Activated naive CD4-positive, alpha-beta T cell treated with anti-CD3 and anti-CD28 coated beads, Interleukin-2, amount 50 U/mL, for 72 hours (primary cell): ENCODE measurements around the gene MYB. TPM values are rescaled to one million over a fixed set of nuclear protein-coding genes. Genes with fewer than 3 reads are reported as not detected.

ENCODE experiments used
- ATAC-seq, 2 donors: fragments of 150-1000 bp; cut with Tn5 transposase; 2 replicates each; pipeline ENCODE4 v1.10.0; 2021; ENCODE audit warnings: mild to moderate bottlenecking in 2 of 2, moderate library complexity in 2 of 2
- DNase-seq, 2 donors: peaks; one replicate each; pipeline ENCODE4 v3.0.0; 2021 to 2022; ENCODE audit warnings: low spot score in 2 of 2
- H3K27ac Mint-ChIP-seq, 2 donors: one replicate each; pipeline ENCODE4 v1.8.0; 2022; ENCODE audit warnings: mild to moderate bottlenecking in 2 of 2, mixed read lengths in 2 of 2
- H3K36me3 Mint-ChIP-seq, 2 donors: one replicate each; pipeline ENCODE4 v1.8.0; 2022; ENCODE audit warnings: mixed read lengths in 2 of 2
- H3K9me3 Mint-ChIP-seq, 2 donors: one replicate each; pipeline ENCODE4 v1.8.0; 2022; ENCODE audit warnings: mixed read lengths in 2 of 2
- total RNA-seq, 2 donors: library from RNA; stranded (reverse); gene quantifications; one replicate each; pipeline ENCODE4 v1.2.3, GENCODE V29; 2022

MYB gene
- total RNA-seq, 2 donors from 2014 or later: 23.8 to 54.9 TPM

DNA sequence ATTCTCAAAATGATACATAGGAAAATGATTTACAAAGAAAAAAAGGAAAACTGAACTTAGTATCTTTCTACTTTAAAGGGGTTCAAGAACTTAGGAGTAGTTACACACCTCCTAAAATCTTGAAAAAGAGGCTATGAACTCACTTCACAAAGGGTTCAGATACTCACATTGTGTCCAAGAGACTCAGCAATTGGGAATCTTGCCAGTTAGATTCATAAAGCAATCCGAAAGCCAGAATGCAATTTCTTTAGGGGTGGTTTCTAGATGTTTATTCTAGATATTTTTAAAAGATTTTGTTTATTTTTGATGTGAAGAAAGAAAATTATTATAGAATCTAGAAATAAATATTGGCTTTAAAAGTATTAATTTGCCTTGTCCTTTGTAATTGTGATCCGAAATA is 1.7 kb upstream of the MYB start:
- Mint-ChIP-seq H3K27ac (peak overlapping the region; percentile 67 to 72), H3K36me3 (peaks cover 8 to 9% of the 10 kb centered on the region in 2 donors), H3K9me3 (no peaks in the 10 kb centered on the region)
- DNase-seq (no peak), ATAC-seq (no peak)

DNA sequence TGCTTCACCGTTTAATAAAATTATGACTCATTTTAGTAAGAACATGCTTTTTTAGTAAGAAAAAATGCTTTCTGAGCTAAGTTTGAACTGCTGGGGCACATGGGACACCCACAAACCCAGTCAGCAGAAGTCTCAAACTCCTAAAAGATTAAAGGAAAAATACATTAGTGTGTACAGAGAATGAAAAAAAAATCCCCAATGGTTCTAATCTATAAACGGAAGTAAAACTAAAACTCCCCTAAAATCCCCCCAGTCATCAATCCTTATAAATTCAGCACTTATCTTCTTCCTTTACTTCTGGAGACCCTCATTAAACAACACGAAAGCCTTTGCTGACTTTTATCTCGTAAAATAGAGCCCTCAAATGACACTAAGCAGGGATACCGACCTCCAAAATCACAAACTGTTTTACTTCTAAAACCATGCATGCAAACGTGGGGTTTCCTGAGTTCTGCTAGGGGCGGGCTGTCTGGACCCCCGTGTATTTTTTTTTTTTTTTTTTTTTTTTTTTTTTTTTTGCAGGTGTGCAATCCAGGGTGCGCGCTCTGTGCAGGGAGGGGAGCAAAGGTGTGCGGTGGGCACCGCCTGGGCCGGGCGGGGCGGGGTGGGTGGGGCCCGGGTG is 1.1 kb upstream of the MYB start:
- peak in 1 of 2 donors; percentile 4 for ATAC-seq
- DNase-seq: no peak

DNA sequence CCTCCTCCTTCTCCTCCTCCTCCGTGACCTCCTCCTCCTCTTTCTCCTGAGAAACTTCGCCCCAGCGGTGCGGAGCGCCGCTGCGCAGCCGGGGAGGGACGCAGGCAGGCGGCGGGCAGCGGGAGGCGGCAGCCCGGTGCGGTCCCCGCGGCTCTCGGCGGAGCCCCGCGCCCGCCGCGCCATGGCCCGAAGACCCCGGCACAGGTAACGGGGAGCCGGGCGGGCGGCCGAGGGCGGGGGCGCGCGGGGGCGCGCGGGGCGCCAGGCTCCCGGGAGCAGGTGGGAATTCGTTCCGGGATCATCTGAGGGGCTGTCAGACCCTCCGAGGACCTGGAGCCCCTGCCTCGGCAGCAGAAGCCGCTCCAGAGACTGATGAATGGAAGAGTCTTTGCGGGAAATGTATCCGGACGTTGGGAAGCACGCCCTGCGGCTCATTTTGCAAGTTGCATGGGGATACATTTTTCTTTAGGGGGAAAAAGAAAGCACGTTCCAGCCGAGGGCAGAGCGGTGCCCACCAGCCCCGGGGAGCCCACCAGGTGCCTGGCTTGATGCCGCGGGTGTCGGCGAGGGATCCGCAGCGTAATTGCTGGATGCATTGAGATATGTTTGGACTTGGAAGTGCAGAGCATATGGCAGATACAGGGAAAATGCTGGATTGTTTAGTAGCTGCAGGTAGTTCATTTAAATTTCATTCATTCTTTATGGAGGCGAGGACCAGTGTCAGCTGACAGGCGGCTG is 394 bp downstream of the MYB start:
- ATAC-seq: no peak
- H3K9me3 Mint-ChIP-seq: no peaks in the 10 kb centered on the region
- peaks cover 18 to 23% of the 10 kb centered on the region in 2 donors for H3K36me3 Mint-ChIP-seq
- H3K27ac Mint-ChIP-seq: peak overlapping the region; percentile 96 to 97
- DNase-seq: peak in 1 of 2 donors; percentile 35

More for the DNA sequence above, 1.1 kb upstream of the MYB start:
- peak overlapping the region; percentile 67 to 72 for H3K27ac Mint-ChIP-seq
- no peaks in the 10 kb centered on the region for H3K9me3 Mint-ChIP-seq
- H3K36me3 Mint-ChIP-seq: peaks cover 8 to 9% of the 10 kb centered on the region in 2 donors

DNA sequence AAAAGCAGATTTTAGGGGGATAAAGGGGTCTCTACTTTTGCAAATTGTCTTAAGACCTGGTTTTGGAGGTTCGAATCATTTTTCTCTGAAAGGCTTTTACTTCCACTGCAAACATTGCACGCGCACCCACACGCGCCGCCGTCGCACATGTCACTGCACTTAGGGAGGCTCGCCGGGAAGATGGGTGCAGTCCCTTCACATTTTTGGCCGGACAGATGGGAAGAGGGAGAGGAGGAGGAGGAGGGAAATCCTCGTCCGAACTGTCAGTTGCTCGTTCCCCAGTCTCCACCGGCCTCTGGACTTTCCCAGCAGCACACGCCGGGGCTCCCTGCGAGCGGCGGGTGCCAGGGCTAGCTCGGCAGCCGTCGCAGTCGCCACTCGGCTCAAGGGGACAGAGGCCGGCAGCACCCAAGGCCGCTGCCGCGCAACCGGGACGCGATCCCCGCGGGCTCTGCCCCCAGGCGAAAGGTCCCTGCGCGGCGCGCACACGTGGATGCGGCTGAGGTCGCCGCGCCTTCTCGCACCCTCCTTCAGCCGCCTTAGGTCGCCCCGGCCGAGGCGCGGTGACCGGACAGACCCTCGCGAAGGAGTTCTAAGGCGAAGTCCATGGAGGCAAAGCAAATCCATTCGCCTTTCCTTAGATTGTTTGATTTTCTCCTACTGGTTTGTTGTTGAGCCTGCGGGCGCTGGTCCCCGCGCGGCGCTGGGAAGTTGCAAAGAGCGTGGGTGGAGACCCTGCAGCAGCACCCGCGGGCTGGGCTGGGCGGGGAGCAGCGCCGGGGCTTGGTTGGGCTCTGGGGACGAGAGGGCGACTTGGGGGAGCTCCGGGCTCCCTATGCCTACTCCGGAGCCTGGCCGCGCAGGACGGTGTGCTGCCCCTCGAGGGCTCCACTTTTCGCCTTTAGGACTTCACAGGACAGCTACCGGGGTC is 1.2 kb downstream of the MYB start:
- Mint-ChIP-seq H3K9me3 (no peaks in the 10 kb centered on the region), H3K36me3 (peaks cover 18 to 28% of the 10 kb centered on the region in 2 donors), H3K27ac (peak overlapping the region; percentile 96 to 97)
- DNase-seq (peak; percentile 55 to 67), ATAC-seq (peak; percentile 6 to 19)

DNA sequence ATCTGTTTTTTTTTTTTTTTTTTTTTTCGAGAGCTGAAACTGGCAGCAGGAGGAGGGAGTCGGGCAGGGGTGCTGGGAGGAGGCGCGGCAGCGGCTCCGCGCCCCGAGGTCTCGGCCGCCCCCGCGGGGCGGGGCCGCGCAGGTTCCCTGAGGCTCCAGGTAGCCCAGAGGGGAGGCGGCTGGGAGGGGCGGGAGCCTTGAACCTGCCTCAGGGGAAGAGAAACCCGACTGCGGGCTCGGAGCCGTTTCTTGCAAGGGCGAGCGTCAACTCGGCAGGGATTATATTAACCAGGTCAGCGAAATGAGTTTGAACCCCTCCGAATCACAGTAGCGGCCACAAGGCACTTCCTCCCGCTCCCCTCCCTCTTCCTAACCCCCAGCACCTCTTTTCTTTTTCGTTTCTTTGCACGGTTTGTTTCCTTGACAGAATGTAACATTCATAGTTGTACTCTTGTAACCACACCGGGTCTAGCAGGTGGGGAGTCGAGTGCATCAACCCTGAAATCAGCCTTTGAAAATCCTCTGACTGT is 2.0 kb downstream of the MYB start:
- peaks cover 18 to 28% of the 10 kb centered on the region in 2 donors for H3K36me3 Mint-ChIP-seq
- peak; percentile 75 to 76 for ATAC-seq
- H3K27ac Mint-ChIP-seq: peak overlapping the region; percentile 96 to 97
- H3K9me3 Mint-ChIP-seq: no peaks in the 10 kb centered on the region
- DNase-seq: peak; percentile 82 to 86

DNA sequence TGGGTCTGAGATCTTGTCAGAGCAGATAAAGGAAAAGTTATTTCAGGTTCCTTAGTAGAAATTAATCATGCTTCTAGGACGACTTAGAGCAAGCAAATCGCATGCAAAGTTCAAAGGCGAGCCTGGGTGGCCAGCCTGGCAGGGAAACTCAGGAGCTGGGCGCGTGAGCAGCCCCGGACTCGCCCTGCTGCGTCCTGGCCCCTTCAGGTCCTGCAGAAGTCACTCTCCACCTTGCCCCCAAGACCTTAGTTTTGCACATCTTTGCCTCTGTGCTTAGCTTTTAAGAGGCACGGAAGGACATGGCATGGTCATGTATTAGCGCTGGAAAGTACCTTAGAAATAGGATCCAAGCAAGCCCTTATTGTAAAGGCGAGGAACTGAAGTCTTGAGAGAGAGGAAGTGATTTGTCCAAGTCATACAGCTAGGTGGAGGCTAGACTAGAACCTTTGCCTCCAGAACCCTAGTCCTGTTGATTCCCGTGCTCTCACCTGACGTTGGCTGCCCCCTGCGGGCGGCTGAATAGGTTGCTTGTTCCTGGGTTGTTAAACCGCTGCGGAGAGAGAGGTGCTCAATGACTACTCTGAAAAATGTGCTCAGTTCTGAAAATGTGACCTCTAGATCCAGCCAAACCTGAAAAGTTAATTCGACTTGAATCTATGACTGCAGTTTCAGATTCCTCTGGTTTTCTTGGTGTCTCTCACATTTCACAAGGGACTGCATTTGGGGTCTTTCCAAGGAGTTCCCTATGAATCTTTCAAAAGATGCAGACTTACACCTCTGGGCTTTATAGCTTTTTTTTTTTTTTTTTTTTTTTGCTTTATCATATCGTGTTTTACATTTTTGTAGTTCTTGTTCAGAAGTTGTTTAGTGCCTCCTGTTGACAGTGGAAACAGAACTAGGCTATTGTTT is 2.7 kb downstream of the MYB start:
- Mint-ChIP-seq H3K27ac (peak overlapping the region; percentile 96 to 97), H3K36me3 (peaks cover 18 to 31% of the 10 kb centered on the region in 2 donors), H3K9me3 (no peaks in the 10 kb centered on the region)

DNA sequence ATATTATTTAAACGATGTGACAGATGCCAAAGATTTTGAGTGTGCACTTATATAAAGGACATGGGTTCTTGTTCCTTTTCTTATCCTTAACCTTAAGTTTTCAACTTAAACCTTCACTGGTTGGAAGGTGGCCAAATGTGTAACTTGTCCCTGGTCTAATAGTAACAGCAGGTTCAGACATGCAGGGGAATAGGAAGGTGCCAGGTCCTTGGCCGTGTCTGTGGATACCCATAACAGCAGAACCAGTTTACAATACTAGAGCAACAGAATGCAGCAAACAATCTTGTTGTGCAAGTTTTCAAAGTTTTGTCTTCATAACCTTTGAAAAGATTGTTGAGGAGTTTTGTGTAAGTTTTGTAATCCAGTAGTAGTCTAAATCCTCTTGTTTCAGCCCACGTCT is 4.4 kb downstream of the MYB start:
- ATAC-seq: no peak
- DNase-seq: no peak
- Mint-ChIP-seq H3K36me3 (peaks cover 32 to 48% of the 10 kb centered on the region in 2 donors), H3K27ac (peak overlapping the region in 1 of 2 donors; percentile 11), H3K9me3 (no peaks in the 10 kb centered on the region)

More for the DNA sequence above, 2.7 kb downstream of the MYB start:
- DNase-seq (peak; percentile 77 to 79), ATAC-seq (peak; percentile 39 to 48)

DNA sequence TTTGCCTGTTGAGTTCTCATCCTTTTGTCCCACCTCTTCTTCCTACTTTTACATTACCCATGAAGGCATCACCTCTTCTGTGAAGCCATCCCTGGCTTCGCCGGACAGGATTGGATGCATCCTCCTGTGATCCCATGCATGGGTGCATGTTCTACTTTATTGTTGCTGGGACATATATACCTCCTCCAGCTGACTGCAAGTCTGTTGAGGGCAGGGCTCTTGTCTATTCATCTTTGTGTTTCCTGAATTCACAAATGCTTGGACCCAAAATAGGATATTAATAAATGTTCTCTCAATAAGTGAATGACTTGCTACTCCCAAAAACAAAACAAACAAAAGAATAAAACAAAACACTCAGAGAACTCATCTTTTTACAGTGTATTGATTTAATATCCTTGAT is 5.1 kb downstream of the MYB start:
- H3K36me3 Mint-ChIP-seq: peaks cover 32 to 48% of the 10 kb centered on the region in 2 donors
- DNase-seq: no peak
- ATAC-seq: no peak
- no peaks in the 10 kb centered on the region for H3K9me3 Mint-ChIP-seq
- H3K27ac Mint-ChIP-seq: no peak overlapping the region

DNA sequence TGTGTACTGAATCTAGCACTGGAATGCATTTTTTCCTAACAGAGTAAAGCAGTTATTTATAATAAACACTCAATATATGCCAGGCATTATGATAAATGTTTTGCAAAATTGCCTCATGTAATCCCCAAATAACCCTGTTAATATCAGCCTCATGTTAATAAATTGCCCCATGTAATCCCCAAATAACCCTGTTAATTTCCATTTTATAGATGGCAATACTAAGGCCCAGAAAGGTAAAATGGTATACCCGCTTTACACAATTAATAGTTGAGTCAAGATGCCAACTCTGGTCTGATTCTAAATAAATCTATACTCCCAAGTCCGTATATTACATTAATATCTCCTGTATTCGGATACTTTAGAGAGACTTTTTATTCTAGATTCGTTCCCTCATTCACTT is 6.3 kb downstream of the MYB start:
- no peak for ATAC-seq
- H3K9me3 Mint-ChIP-seq: no peaks in the 10 kb centered on the region
- no peak for DNase-seq
- no peak overlapping the region for H3K27ac Mint-ChIP-seq
- peaks cover 33 to 47% of the 10 kb centered on the region in 2 donors for H3K36me3 Mint-ChIP-seq

DNA sequence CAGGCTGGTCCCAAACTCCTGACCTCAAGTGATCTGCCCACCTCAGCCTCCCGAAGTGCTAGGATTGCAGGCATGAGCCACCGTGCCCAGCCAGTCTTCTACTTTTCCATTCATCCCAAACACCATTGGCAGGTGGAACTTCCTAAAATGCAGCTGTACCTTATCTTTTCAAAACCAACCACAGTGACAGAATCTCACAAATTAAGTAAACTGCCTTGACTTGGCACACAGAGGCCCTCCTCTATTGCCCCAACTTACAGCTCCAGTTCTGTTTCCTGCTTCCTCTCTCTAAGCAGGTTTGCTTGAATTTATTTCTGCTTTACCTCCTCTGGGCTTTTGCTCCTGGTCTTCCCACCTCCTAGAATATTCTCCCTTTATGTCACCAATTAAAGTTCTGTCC is 7.6 kb downstream of the MYB start:
- DNase-seq (no peak), ATAC-seq (no peak)
- Mint-ChIP-seq H3K36me3 (peaks cover 40 to 59% of the 10 kb centered on the region in 2 donors), H3K9me3 (no peaks in the 10 kb centered on the region), H3K27ac (no peak overlapping the region)

DNA sequence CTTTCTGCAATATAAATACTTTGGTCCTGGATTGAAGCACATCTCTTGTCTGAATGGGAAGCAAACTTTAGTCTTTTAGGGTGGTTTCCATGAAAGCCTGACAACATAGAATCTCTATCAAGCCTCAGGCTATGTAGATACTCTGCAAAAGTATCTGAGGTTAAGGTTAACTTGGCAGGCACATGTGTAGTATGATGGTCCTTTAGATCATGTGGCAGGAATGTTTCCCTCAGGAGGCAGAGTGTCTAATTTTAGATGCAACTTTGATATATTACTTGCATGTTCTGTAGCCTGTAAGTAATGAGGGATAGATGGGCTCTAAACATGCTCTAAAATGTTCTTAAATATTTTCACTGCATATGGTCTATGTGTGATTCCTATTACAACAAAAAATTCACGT is 8.2 kb downstream of the MYB start:
- H3K27ac Mint-ChIP-seq: no peak overlapping the region
- H3K9me3 Mint-ChIP-seq: no peaks in the 10 kb centered on the region
- peaks cover 47 to 66% of the 10 kb centered on the region in 2 donors for H3K36me3 Mint-ChIP-seq
- DNase-seq (no peak), ATAC-seq (no peak)

DNA sequence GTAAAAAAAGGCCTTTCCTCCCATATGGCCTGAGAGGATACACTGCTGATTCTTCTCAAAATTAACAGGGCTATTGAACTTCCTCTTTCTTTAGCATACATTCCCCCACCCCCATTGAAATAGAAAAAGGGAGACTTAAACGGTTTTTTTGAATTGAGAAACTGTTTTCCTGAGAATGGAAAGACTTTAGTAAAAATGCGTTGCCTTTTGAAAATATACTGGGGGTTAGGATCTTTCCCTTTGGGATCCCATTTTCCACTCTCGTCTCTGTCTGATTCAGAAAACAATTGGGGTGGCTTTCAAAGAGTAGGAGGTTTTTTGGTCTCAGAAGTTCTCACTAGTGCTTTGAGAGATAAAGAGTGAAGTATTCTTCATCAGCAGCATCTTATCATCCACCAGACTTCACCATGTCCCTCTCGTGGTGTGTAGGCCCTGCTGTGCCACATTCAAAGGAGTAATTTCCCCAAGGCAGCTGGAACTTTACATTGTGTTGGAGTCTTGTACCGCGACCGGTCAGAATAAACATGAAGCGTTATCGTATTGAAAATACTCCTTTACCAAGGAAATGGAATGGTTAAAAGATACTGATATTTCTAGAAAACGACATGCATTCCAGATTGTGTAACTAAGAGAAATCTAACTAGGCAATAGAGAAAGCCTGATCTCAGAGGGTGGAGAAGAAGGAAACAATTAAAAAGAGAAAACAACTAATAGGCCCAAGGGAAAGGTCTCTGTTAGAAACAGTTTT is 10.6 kb downstream of the MYB start:
- peaks cover 51 to 66% of the 10 kb centered on the region in 2 donors for H3K36me3 Mint-ChIP-seq
- DNase-seq: no peak
- peak overlapping the region in 1 of 2 donors; percentile 41 for H3K27ac Mint-ChIP-seq
- no peak for ATAC-seq
- H3K9me3 Mint-ChIP-seq: no peaks in the 10 kb centered on the region

DNA sequence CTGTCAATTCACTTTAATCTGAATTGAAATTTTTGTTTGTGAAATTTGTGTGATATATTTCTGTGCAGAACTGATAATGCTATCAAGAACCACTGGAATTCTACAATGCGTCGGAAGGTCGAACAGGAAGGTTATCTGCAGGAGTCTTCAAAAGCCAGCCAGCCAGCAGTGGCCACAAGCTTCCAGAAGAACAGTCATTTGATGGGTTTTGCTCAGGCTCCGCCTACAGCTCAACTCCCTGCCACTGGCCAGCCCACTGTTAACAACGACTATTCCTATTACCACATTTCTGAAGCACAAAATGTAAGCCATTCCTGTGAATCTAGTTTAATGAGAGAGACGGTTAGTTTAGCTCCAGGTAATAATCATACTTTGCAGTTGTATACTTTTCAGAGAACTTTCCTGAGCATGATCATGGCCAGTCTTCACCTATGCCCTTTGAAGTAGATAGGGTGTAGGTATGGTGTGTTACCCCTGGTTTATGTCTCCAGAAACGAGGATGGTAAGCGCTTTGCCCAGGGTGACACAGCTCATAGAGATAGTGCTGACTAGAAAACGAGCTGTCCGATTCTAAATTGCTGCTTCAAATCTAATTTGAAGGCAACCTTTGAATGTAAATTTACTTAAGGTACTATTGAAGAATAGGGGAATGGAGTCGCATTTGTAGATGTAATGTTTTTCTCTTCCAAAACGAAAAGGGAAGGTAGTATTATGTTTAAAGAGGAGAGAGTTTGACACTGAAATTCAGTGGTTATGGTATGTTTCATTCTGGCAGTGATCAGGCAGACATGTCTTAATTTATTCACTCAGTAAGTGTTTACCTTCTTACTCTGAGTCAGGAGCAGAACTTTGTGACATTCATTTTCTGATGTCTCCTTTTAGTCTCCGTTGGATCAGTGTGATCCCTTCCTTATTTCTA is 11.4 kb downstream of the MYB start:
- ATAC-seq: no peak
- H3K9me3 Mint-ChIP-seq: no peaks in the 10 kb centered on the region
- peak overlapping the region in 1 of 2 donors; percentile 41 for H3K27ac Mint-ChIP-seq
- DNase-seq: no peak
- H3K36me3 Mint-ChIP-seq: peaks cover 57 to 66% of the 10 kb centered on the region in 2 donors

DNA sequence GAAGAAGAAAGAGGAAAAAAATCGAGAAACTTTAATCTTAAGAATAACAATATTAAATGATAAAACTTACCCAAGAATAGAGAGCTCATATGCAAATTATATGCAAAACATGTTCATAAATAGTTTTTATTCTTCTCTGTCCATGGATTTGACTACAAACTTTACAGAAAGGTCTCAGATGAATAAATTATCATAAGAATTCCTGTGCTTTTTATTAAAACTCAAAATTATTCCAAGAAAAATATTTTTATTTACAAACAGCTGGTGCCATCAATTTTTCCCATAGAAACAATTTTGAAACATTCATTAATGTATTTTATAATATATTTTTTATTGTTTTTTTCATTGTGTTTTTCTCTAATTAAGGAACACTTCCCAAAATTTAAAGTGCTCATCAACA is 12.1 kb downstream of the MYB start:
- H3K27ac Mint-ChIP-seq: no peak overlapping the region
- ATAC-seq (no peak), DNase-seq (no peak)
- peaks cover 58 to 69% of the 10 kb centered on the region in 2 donors for H3K36me3 Mint-ChIP-seq
- no peaks in the 10 kb centered on the region for H3K9me3 Mint-ChIP-seq
